K562 (cell line): ENCODE results near the gene PDE6G.

Experiments used
- NR1H2 ChIP-seq: sonication (generic); formaldehyde crosslinking; IDR thresholded peaks from 2 replicates; pipeline ENCODE4 v1.4.0; 2020; ENCODE audit warnings: mild to moderate bottlenecking, missing genetic modification reagents
- ZKSCAN8 ChIP-seq: fragments of 200-800 bp; sonication (Bioruptor generic); IDR thresholded peaks from 2 replicates; pipeline ENCODE4 v1.6.1; 2016; ENCODE audit warnings: missing genetic modification characterization, missing compliant biosample characterization
- TF ChIP-seq, protein P1 (sequence below): sonication (generic); formaldehyde crosslinking; IDR thresholded peaks from 2 replicates; pipeline ENCODE4 v1.8.0; 2022; ENCODE audit warnings: missing genetic modification reagents, mild to moderate bottlenecking, moderate library complexity, borderline replicate concordance
- TF ChIP-seq, protein P2 (sequence below): fragments of 250-450 bp; sonication (Bioruptor Pico); IDR thresholded peaks from 2 replicates; pipeline ENCODE4 v1.8.0; 2021; ENCODE audit warnings: mild to moderate bottlenecking, moderate library complexity
- TF ChIP-seq, protein P3 (sequence below): fragments of 450-650 bp; formaldehyde crosslinking; IDR thresholded peaks from 2 replicates; pipeline ENCODE4 v1.4.0; 2020; ENCODE audit warnings: mild to moderate bottlenecking, moderate library complexity
- TF ChIP-seq, protein P4 (sequence below), 2 experiments: fragments of 450-650 bp in 1 of 2; IDR thresholded peaks; 2 replicates each; pipeline ENCODE4 v1.6.1; 2011 to 2017; ENCODE audit warnings: low read depth in 2 of 2, antibody characterized with exemption in 1 of 2, borderline replicate concordance in 1 of 2, low read length in 1 of 2, mild to moderate bottlenecking in 1 of 2, mixed read lengths in 1 of 2; ENCODE audit not compliant: control insufficient read depth in 1 of 2

DNA sequence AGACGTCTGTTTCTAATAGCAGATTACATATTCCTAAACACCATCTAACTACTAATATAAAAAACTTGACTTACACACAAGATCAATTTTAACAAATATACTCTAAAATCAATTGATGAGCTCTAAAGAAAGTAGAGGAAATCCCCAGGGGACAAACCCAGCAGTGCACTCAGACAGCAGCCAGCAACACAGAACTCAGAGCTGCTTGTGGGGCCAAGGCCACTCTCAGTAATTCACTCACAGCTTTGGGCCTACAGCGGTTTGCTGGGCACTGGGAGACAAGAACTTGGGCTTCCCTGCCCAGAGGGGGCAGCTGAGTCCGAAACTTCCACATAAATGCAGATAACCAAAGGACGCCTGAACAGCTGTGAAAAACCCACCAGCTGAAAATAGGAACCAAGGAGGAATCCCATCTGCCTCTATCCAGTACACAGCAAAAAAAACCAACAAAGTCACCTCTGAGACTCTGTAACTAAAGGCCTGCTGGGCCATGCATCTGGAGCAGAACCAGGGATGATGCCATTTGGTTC is 40.9 kb downstream of the PDE6G start:
- TF ChIP-seq, protein P1, sequence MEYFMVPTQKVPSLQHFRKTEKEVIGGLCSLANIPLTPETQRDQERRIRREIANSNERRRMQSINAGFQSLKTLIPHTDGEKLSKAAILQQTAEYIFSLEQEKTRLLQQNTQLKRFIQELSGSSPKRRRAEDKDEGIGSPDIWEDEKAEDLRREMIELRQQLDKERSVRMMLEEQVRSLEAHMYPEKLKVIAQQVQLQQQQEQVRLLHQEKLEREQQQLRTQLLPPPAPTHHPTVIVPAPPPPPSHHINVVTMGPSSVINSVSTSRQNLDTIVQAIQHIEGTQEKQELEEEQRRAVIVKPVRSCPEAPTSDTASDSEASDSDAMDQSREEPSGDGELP (CRISPR knock-in tag), result no peak
- TF ChIP-seq, protein P2, sequence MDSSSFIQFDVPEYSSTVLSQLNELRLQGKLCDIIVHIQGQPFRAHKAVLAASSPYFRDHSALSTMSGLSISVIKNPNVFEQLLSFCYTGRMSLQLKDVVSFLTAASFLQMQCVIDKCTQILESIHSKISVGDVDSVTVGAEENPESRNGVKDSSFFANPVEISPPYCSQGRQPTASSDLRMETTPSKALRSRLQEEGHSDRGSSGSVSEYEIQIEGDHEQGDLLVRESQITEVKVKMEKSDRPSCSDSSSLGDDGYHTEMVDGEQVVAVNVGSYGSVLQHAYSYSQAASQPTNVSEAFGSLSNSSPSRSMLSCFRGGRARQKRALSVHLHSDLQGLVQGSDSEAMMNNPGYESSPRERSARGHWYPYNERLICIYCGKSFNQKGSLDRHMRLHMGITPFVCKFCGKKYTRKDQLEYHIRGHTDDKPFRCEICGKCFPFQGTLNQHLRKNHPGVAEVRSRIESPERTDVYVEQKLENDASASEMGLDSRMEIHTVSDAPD, result no peak
- TF ChIP-seq, protein P3, sequence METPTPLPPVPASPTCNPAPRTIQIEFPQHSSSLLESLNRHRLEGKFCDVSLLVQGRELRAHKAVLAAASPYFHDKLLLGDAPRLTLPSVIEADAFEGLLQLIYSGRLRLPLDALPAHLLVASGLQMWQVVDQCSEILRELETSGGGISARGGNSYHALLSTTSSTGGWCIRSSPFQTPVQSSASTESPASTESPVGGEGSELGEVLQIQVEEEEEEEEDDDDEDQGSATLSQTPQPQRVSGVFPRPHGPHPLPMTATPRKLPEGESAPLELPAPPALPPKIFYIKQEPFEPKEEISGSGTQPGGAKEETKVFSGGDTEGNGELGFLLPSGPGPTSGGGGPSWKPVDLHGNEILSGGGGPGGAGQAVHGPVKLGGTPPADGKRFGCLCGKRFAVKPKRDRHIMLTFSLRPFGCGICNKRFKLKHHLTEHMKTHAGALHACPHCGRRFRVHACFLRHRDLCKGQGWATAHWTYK (CRISPR knock-in tag), result no peak
- no peak for TF ChIP-seq NR1H2 (CRISPR knock-in tag)
- TF ChIP-seq, protein P4, sequence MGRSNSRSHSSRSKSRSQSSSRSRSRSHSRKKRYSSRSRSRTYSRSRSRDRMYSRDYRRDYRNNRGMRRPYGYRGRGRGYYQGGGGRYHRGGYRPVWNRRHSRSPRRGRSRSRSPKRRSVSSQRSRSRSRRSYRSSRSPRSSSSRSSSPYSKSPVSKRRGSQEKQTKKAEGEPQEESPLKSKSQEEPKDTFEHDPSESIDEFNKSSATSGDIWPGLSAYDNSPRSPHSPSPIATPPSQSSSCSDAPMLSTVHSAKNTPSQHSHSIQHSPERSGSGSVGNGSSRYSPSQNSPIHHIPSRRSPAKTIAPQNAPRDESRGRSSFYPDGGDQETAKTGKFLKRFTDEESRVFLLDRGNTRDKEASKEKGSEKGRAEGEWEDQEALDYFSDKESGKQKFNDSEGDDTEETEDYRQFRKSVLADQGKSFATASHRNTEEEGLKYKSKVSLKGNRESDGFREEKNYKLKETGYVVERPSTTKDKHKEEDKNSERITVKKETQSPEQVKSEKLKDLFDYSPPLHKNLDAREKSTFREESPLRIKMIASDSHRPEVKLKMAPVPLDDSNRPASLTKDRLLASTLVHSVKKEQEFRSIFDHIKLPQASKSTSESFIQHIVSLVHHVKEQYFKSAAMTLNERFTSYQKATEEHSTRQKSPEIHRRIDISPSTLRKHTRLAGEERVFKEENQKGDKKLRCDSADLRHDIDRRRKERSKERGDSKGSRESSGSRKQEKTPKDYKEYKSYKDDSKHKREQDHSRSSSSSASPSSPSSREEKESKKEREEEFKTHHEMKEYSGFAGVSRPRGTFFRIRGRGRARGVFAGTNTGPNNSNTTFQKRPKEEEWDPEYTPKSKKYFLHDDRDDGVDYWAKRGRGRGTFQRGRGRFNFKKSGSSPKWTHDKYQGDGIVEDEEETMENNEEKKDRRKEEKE (IDR thresholded peaks at IDR 0.05; ENCODE audit: borderline replicate concordance in 1 of 2, control insufficient read depth in 1 of 2, low read depth in 2 of 2, low read length in 1 of 2), result no peak
- no peak for TF ChIP-seq ZKSCAN8 (CRISPR knock-in tag)
